Activated T-helper 2 cell treated with anti-CD3 and anti-CD28 coated beads, Interferon-gamma antibody, Interleukin-2, Interleukin-4, amounts not matched to agents 10 μg/mL and 5 μg/mL and 100 μg/mL, durations not matched to agents 14 hours and 24 hours and 36 hours (primary cell): Measurements from ENCODE around the gene SRP14. TPM values are rescaled to one million over a fixed set of nuclear protein-coding genes. Genes with fewer than 3 reads are reported as not detected.

Source experiments
- DNase-seq: peaks from one replicate; pipeline ENCODE4 v3.0.0; 2021; ENCODE audit warnings: low spot score
- H3K27ac Mint-ChIP-seq: one replicate; pipeline ENCODE4 v1.8.0; 2021; ENCODE audit warnings: mixed read lengths
- H3K27me3 Mint-ChIP-seq: one replicate; pipeline ENCODE4 v1.8.0; 2021; ENCODE audit warnings: low read depth, mixed read lengths
- H3K36me3 Mint-ChIP-seq: one replicate; pipeline ENCODE4 v1.8.0; 2021; ENCODE audit warnings: low read depth, mixed read lengths
- H3K4me1 Mint-ChIP-seq: one replicate; pipeline ENCODE4 v1.8.0; 2021; ENCODE audit warnings: low read depth, mixed read lengths
- H3K4me3 Mint-ChIP-seq: one replicate; pipeline ENCODE4 v1.8.0; 2021; ENCODE audit warnings: low read depth, mild to moderate bottlenecking, moderate library complexity, mixed read lengths
- H3K9me3 Mint-ChIP-seq: one replicate; pipeline ENCODE4 v1.8.0; 2021; ENCODE audit warnings: mixed read lengths
- intact Hi-C: fragments of 100-400 bp; cut with micrococcal nuclease; formaldehyde crosslinking; loops from one replicate; pipeline ENCODE4 v1.15.1; 2023
- total RNA-seq: library from RNA; stranded (reverse); gene quantifications from 2 replicates; pipeline ENCODE4 v1.2.3, GENCODE V29; 2022

SRP14 gene
- total RNA-seq, 1 donor from 2014 or later = 167 TPM

GRCh38 chr15:40062816-40063562 lies 24.0 kb upstream of the SRP14 start:
- no peaks in the 10 kb centered on the region for H3K9me3 Mint-ChIP-seq
- H3K36me3 Mint-ChIP-seq = peaks cover 5% of the 10 kb centered on the region
- no peaks in the 10 kb centered on the region for H3K27me3 Mint-ChIP-seq
- DNase-seq = no peak
- H3K27ac Mint-ChIP-seq = no peak overlapping the region
- H3K4me3 Mint-ChIP-seq = no peak overlapping the region
- H3K4me1 Mint-ChIP-seq = peaks cover 26% of the 10 kb centered on the region
- intact Hi-C loops = no loop called here

- no peaks in the 10 kb centered on the region for H3K9me3 Mint-ChIP-seq
- peaks cover 32% of the 10 kb centered on the region for H3K4me1 Mint-ChIP-seq
- H3K27ac Mint-ChIP-seq = no peak overlapping the region
- H3K4me3 Mint-ChIP-seq = no peak overlapping the region
- peaks cover 5% of the 10 kb centered on the region for H3K36me3 Mint-ChIP-seq
- intact Hi-C loops = no loop called here
- no peaks in the 10 kb centered on the region for H3K27me3 Mint-ChIP-seq
- DNase-seq = no peak
Observed at GRCh38 chr15:40061212-40061901, 22.4 kb upstream of the SRP14 start.

DNA sequence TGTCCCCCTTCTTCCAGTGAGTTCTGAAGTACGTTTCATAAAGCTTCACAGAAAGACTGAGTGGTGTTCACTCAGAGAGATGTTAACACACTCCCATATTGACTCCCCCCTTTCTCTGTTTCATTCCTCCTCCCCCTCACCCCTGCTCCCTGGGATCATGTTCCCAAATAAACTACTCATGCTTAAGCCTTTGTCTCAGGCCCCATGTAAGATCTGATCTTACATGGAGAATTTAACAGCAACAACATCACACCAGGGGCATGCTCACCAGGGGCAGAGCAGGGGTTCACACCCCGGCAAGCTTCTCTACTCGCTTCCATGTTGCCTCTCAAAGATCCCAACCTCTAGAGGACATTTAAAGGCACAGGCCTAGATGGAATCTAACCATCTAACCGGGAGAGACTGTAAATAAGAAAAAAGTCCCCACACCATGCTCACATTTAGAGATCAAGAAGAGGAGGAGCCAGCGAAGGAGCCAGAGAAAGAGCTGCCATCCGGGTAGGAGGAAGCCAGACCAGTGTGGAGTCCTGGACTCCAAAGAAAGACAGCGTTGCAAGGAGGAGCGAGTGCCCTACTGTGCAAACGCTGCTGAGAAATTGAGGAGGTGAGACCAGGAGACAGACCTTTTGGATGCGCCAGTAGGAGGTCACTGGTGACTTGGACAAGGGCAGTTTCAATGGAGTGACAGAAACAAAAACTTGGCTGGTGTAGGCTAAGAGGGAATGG lies 21.4 kb upstream of the SRP14 start:
- Mint-ChIP-seq H3K9me3 (no peaks in the 10 kb centered on the region), H3K4me3 (no peak overlapping the region), H3K27me3 (no peaks in the 10 kb centered on the region), H3K27ac (no peak overlapping the region), H3K36me3 (peaks cover 5% of the 10 kb centered on the region), H3K4me1 (peaks cover 36% of the 10 kb centered on the region)
- DNase-seq = no peak
- intact Hi-C loops = no loop called here

DNA sequence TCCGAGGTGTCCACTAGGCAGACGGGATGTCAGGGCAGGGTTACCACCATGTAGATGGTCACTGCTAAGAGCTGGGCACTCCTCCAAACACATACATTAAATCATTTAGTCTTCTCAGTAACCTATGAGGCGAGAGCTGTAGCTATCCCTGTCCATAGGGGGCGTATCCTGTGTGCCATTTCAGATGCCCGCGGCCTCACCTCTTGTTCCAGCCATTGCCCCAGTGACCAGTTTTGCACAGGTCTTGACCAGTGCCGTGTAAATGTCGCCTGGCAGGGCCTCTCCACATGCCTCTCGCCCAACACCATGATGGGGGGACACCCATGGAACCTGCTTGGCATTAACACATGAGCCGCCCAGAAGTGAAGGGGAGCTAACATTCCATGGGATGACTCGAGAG lies 20.8 kb upstream of the SRP14 start:
- Mint-ChIP-seq H3K4me3 (no peak overlapping the region), H3K4me1 (peaks cover 39% of the 10 kb centered on the region), H3K27me3 (no peaks in the 10 kb centered on the region), H3K36me3 (peaks cover 5% of the 10 kb centered on the region), H3K27ac (no peak overlapping the region), H3K9me3 (no peaks in the 10 kb centered on the region)
- intact Hi-C loops = no loop called here
- no peak for DNase-seq

- H3K9me3 Mint-ChIP-seq = no peaks in the 10 kb centered on the region
- peak overlapping the region; percentile 50 for H3K27ac Mint-ChIP-seq
- H3K4me3 Mint-ChIP-seq = peak overlapping the region; percentile 22
- no peaks in the 10 kb centered on the region for H3K27me3 Mint-ChIP-seq
- no peak for DNase-seq
- intact Hi-C loops = no loop called here
- peaks cover 35% of the 10 kb centered on the region for H3K4me1 Mint-ChIP-seq
- no peaks in the 10 kb centered on the region for H3K36me3 Mint-ChIP-seq
Observed at GRCh38 chr15:40058476-40059140, 19.6 kb upstream of the SRP14 start.

- DNase-seq = no peak
Observed at GRCh38 chr15:40055576-40056293, 16.8 kb upstream of the SRP14 start.

GRCh38 chr15:40054855-40055575 lies 16.0 kb upstream of the SRP14 start:
- Mint-ChIP-seq H3K27me3 (no peaks in the 10 kb centered on the region), H3K36me3 (peaks cover 3% of the 10 kb centered on the region), H3K27ac (peak overlapping the region; percentile 47), H3K9me3 (no peaks in the 10 kb centered on the region), H3K4me1 (peaks cover 56% of the 10 kb centered on the region), H3K4me3 (no peak overlapping the region)
- DNase-seq = no peak
- intact Hi-C loops = no loop called here

More at GRCh38 chr15:40055576-40056293, 16.8 kb upstream of the SRP14 start:
- Mint-ChIP-seq H3K27ac (no peak overlapping the region), H3K9me3 (no peaks in the 10 kb centered on the region), H3K4me1 (peaks cover 53% of the 10 kb centered on the region), H3K4me3 (no peak overlapping the region), H3K27me3 (no peaks in the 10 kb centered on the region), H3K36me3 (no peaks in the 10 kb centered on the region)
- intact Hi-C loops = no loop called here

DNA sequence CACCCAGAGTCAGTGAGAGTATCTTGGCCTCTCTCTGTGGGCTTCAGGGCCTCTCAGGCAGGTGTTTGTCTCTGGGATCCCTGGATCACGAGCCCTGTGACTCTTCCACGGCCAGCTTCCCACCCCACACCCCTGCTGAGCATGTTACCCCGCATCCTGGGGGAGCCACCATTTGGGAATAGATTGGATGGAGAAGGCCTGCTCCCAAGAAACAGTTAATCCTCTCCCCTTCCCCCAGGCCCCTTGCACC lies 15.5 kb upstream of the SRP14 start:
- peaks cover 4% of the 10 kb centered on the region for H3K36me3 Mint-ChIP-seq
- H3K9me3 Mint-ChIP-seq = no peaks in the 10 kb centered on the region
- no peak overlapping the region for H3K4me3 Mint-ChIP-seq
- no peak for DNase-seq
- H3K4me1 Mint-ChIP-seq = peaks cover 60% of the 10 kb centered on the region
- peak overlapping the region; percentile 47 for H3K27ac Mint-ChIP-seq
- intact Hi-C loops = no loop called here
- no peaks in the 10 kb centered on the region for H3K27me3 Mint-ChIP-seq

DNA sequence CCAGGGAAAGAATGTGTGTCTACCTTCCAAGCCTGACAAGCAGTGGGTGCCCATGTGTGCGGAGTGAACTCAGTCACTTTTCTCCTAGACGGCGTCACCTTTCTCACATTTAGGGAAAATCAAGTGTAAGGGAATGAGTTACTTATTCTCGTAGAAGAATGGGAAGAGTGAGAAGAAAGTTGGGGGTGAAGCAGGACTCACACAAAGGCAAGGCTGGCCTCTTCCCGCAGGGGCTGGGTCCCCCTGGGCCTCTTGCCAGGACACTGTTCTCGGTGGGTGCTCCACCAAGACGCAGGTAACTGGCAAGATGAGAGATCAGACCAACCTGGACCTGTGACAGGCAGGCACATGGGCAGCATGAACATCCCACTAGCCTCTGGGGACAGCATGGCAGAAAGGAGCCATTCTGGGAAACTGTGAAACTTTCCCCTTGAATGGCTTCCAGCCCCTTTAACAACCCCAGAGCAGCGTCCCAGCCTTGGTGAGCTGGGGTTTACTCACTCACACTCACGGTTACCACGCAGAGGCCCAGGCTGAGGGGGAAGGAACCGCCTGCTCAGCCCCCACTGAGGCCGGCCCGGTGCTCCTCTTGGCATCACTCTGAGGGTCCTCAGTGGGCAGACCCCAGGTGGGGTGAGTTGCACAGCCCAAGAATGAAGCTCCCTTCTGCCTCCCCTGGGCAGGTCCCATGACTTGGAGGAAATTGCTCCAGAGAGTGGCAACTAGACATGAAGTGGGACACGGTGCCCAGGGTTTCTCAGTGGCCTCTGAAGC lies 15.0 kb upstream of the SRP14 start:
- Mint-ChIP-seq H3K9me3 (no peaks in the 10 kb centered on the region), H3K27me3 (no peaks in the 10 kb centered on the region), H3K27ac (no peak overlapping the region), H3K4me3 (no peak overlapping the region), H3K4me1 (peaks cover 63% of the 10 kb centered on the region), H3K36me3 (peaks cover 8% of the 10 kb centered on the region)
- DNase-seq = no peak
- intact Hi-C loops = no loop called here

DNA sequence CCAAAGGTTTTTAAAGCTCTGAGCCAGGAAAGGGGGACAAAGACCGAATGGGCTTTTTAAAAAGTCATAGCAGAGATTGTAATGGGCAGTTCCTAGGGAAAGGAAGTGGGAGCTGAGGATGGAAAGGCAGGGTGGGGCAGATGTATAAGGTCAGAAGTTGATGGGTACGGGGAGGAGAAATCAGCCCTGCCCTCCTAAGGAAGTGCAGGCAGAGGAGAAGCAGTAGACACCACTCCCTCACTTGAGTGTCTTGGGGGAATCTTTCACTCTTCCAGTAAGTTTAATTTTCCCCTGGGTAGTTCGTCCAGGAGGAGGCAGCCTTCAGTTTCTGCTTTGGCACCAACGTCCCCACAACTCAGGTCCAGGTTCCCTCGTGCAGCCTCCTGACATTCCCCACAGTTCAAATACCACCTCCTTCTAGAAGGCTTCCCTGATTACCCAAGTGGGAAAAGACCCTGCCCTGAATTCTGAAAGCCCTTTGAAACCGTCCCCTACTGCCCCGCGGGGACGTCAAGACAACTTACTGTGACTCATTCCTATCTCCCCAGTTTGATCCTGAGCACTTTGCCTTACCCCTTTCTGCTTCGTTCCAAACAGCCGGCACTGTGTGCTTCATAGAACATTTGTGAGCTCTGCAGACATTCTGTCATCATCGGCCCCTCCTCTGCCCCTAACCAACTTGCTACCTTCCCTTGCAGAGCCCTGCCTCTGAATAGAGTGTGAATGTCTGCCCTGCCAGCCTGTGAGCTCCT lies 14.3 kb upstream of the SRP14 start:
- Mint-ChIP-seq H3K4me1 (peaks cover 63% of the 10 kb centered on the region), H3K36me3 (peaks cover 9% of the 10 kb centered on the region), H3K27me3 (no peaks in the 10 kb centered on the region), H3K9me3 (no peaks in the 10 kb centered on the region), H3K4me3 (no peak overlapping the region), H3K27ac (no peak overlapping the region)
- no peak for DNase-seq
- intact Hi-C loops = no loop called here

GRCh38 chr15:40052604-40053003 lies 13.6 kb upstream of the SRP14 start:
- intact Hi-C loops = no loop called here
- no peak for DNase-seq
- Mint-ChIP-seq H3K4me3 (no peak overlapping the region), H3K36me3 (peaks cover 11% of the 10 kb centered on the region), H3K27ac (no peak overlapping the region), H3K4me1 (peaks cover 63% of the 10 kb centered on the region), H3K9me3 (no peaks in the 10 kb centered on the region), H3K27me3 (no peaks in the 10 kb centered on the region)
